Neural crest cell (in vitro differentiated cells): ENCODE data around the gene SNX9. TPM values are rescaled to one million over a fixed set of nuclear protein-coding genes. Genes with fewer than 3 reads are reported as not detected.
"Not testable (repeated sequence)": the region's sequence is repeated elsewhere in the genome, so short reads cannot be mapped to it uniquely, and the experiment has no call there.

Source experiments
- DNase-seq: peaks from one replicate; pipeline ENCODE4 v3.0.0; 2021; ENCODE audit warnings: low read depth, mixed read lengths, low spot score
- H3K27ac Mint-ChIP-seq: one replicate; pipeline ENCODE4 v1.8.0; 2021; ENCODE audit warnings: mild to moderate bottlenecking, mixed read lengths; ENCODE audit not compliant: unreplicated experiment
- H3K27me3 Mint-ChIP-seq: 2 replicates; pipeline ENCODE4 v1.8.0; 2021; ENCODE audit warnings: low read depth, mild to moderate bottlenecking, mixed read lengths
- H3K36me3 Mint-ChIP-seq: 2 replicates; pipeline ENCODE4 v1.8.0; 2021; ENCODE audit warnings: low read depth, mild to moderate bottlenecking, mixed read lengths
- H3K4me1 Mint-ChIP-seq: 2 replicates; pipeline ENCODE4 v1.8.0; 2021; ENCODE audit warnings: mixed read lengths
- H3K4me3 Mint-ChIP-seq: one replicate; pipeline ENCODE4 v1.8.0; 2021; ENCODE audit warnings: mild to moderate bottlenecking, mixed read lengths
- H3K9me3 Mint-ChIP-seq: 2 replicates; pipeline ENCODE4 v1.8.0; 2021; ENCODE audit warnings: mixed read lengths
- CTCF ChIP-seq: fragments of 200-600 bp; sonication (generic); conservative IDR thresholded peaks from 2 replicates; pipeline ENCODE4 v1.5.0; 2021; ENCODE audit warnings: antibody characterized with exemption, mild to moderate bottlenecking
- total RNA-seq: library from RNA; stranded (reverse); gene quantifications from 2 replicates; pipeline ENCODE4 v1.2.1, GENCODE V29; 2021

The SNX9 gene
- total RNA-seq, 1 donor from 2014 or later, result 18.1 TPM

GRCh38 chr6:157965387-157965786, 142.3 kb downstream of the SNX9 start:
- Mint-ChIP-seq H3K4me1 (no peaks in the 10 kb centered on the region), H3K4me3 (no peak overlapping the region), H3K27me3 (peaks cover under 1% of the 10 kb centered on the region), H3K27ac (no peak overlapping the region), H3K9me3 (no peaks in the 10 kb centered on the region), H3K36me3 (peaks cover 6% of the 10 kb centered on the region)
- DNase-seq, result no peak
- TF ChIP-seq CTCF, result no peak

GRCh38 chr6:157966589-157966977, 143.5 kb downstream of the SNX9 start:
- TF ChIP-seq CTCF, result no peak
- Mint-ChIP-seq H3K27me3 (peaks cover 11% of the 10 kb centered on the region), H3K27ac (no peak overlapping the region), H3K4me3 (no peak overlapping the region), H3K36me3 (no peaks in the 10 kb centered on the region), H3K4me1 (no peaks in the 10 kb centered on the region), H3K9me3 (no peaks in the 10 kb centered on the region)
- no peak for DNase-seq

- H3K36me3 Mint-ChIP-seq, result no peaks in the 10 kb centered on the region
- H3K4me1 Mint-ChIP-seq, result no peaks in the 10 kb centered on the region
- no peak overlapping the region for H3K4me3 Mint-ChIP-seq
- TF ChIP-seq CTCF, result no peak
- H3K27ac Mint-ChIP-seq, result no peak overlapping the region
- H3K27me3 Mint-ChIP-seq, result peaks cover 12% of the 10 kb centered on the region
- no peaks in the 10 kb centered on the region for H3K9me3 Mint-ChIP-seq
- DNase-seq, result no peak
These were observed 144.0 kb downstream of the SNX9 start for GRCh38 chr6:157967020-157967419.

- Mint-ChIP-seq H3K4me3 (no peak overlapping the region), H3K27ac (no peak overlapping the region), H3K36me3 (no peaks in the 10 kb centered on the region), H3K9me3 (no peaks in the 10 kb centered on the region), H3K27me3 (peaks cover 12% of the 10 kb centered on the region), H3K4me1 (no peaks in the 10 kb centered on the region)
- no peak for TF ChIP-seq CTCF
- DNase-seq, result no peak
These were observed 144.4 kb downstream of the SNX9 start for GRCh38 chr6:157967486-157967885.

GRCh38 chr6:157972177-157972576, 149.1 kb downstream of the SNX9 start:
- DNase-seq, H3K27ac Mint-ChIP-seq, H3K9me3 Mint-ChIP-seq, H3K4me3 Mint-ChIP-seq, H3K4me1 Mint-ChIP-seq, H3K36me3 Mint-ChIP-seq: not testable (repeated sequence)
- peaks cover 25% of the 10 kb centered on the region for H3K27me3 Mint-ChIP-seq

- no peaks in the 10 kb centered on the region for H3K36me3 Mint-ChIP-seq
These were observed 151.4 kb downstream of the SNX9 start for GRCh38 chr6:157974341-157974894.

More at GRCh38 chr6:157974341-157974894, 151.4 kb downstream of the SNX9 start:
- Mint-ChIP-seq H3K4me3 (no peak overlapping the region), H3K9me3 (no peaks in the 10 kb centered on the region), H3K4me1 (no peaks in the 10 kb centered on the region), H3K27ac (no peak overlapping the region), H3K27me3 (peaks cover 39% of the 10 kb centered on the region)
- DNase-seq, result no peak
- TF ChIP-seq CTCF, result no peak
